ENCODE measurements around the gene GPRASP1. TPM values are rescaled to one million over a fixed set of nuclear protein-coding genes. Genes with fewer than 3 reads are reported as not detected.

Gene GPRASP1
- total and polyA plus RNA-seq, 4 donors = 0.51 to 3.8 (median 1.9) TPM

GRCh38 chrX:102684772-102685520, 33.7 kb downstream of the GPRASP1 start:
- peaks cover 0 to 11% (median 2%) of the 10 kb centered on the region in 4 donors for H3K9me3 ChIP-seq (ENCODE audit: control insufficient read depth in 4 of 4, low read length in 3 of 4)
- no peaks in the 10 kb centered on the region for H3K36me3 ChIP-seq (ENCODE audit: control insufficient read depth in 4 of 4, insufficient read depth in 3 of 4, low read depth in 1 of 4, low read length in 3 of 4)
- H3K4me1 ChIP-seq (ENCODE audit: control insufficient read depth in 4 of 4, insufficient read depth in 4 of 4, low read length in 3 of 4) = no peaks in the 10 kb centered on the region
- H3K4me3 ChIP-seq (ENCODE audit: low read depth in 1 of 3, low read length in 3 of 3) = no peak overlapping the region
- DNase-seq (ENCODE audit: low spot score) = no peak
- WGBS = 80% methylated on average over 2 of the region's 2 CpGs
- no peaks in the 10 kb centered on the region for H3K27me3 ChIP-seq (ENCODE audit: control insufficient read depth in 4 of 4, insufficient read depth in 4 of 4, low read length in 3 of 4)
- no peak overlapping the region for H3K27ac ChIP-seq (ENCODE audit: low read depth in 1 of 2, low read length in 2 of 2)
- TF ChIP-seq RAD21 (IDR thresholded peaks at IDR 0.05) (no peak), HNF4G (IDR thresholded peaks at IDR 0.05) (no peak)
- H3K9ac ChIP-seq (ENCODE audit: low read depth in 1 of 2, low read length in 2 of 2) = no peak overlapping the region

GRCh38 chrX:102694749-102695148, 43.5 kb downstream of the GPRASP1 start:
- TF ChIP-seq GABPA (IDR thresholded peaks at IDR 0.05 in 1 of 2, conservative IDR thresholded peaks at IDR 0.05 in 1 of 2) (no peak), MAX (IDR thresholded peaks at IDR 0.05) (no peak), TAF1 (conservative IDR thresholded peaks at IDR 0.05) (no peak), EGR1 (IDR thresholded peaks at IDR 0.05; ENCODE audit: low read depth in 2 of 2) (no peak), SP1 (IDR thresholded peaks at IDR 0.05) (no peak), CTCF (IDR thresholded peaks at IDR 0.05; ENCODE audit: low read depth, low read length, missing input control) (no peak), FOXA1 (IDR thresholded peaks at IDR 0.05) (no peak), HNF4A (conservative IDR thresholded peaks at IDR 0.05) (no peak), ATF3 (IDR thresholded peaks at IDR 0.05) (no peak), YY1 (IDR thresholded peaks at IDR 0.05) (no peak), NR2F2 (IDR thresholded peaks at IDR 0.05) (no peak), RAD21 (IDR thresholded peaks at IDR 0.05) (no peak), RXRA (IDR thresholded peaks at IDR 0.05) (no peak)
- no peak overlapping the region for H3K4me3 ChIP-seq (ENCODE audit: low read depth in 1 of 3, low read length in 3 of 3)
- no peak for DNase-seq (ENCODE audit: low spot score)

GRCh38 chrX:102696306-102696705, 45.0 kb downstream of the GPRASP1 start:
- H3K4me3 ChIP-seq (ENCODE audit: low read depth in 1 of 3, low read length in 3 of 3) = no peak overlapping the region
- no peaks in the 10 kb centered on the region for H3K9me3 ChIP-seq (ENCODE audit: control insufficient read depth in 4 of 4, low read length in 3 of 4)
- H3K27me3 ChIP-seq (ENCODE audit: control insufficient read depth in 4 of 4, insufficient read depth in 4 of 4, low read length in 3 of 4) = no peaks in the 10 kb centered on the region
- no peak for DNase-seq (ENCODE audit: low spot score)
- no peaks in the 10 kb centered on the region for H3K4me1 ChIP-seq (ENCODE audit: control insufficient read depth in 4 of 4, insufficient read depth in 4 of 4, low read length in 3 of 4)
- no peak overlapping the region for H3K9ac ChIP-seq (ENCODE audit: low read depth in 1 of 2, low read length in 2 of 2)
- no peaks in the 10 kb centered on the region for H3K36me3 ChIP-seq (ENCODE audit: control insufficient read depth in 4 of 4, insufficient read depth in 3 of 4, low read depth in 1 of 4, low read length in 3 of 4)
- no peak overlapping the region for H3K27ac ChIP-seq (ENCODE audit: low read depth in 1 of 2, low read length in 2 of 2)
- no peak for TF ChIP-seq REST (IDR thresholded peaks at IDR 0.05)

More at GRCh38 chrX:102694749-102695148, 43.5 kb downstream of the GPRASP1 start:
- no peaks in the 10 kb centered on the region for H3K27me3 ChIP-seq (ENCODE audit: control insufficient read depth in 4 of 4, insufficient read depth in 4 of 4, low read length in 3 of 4)
- H3K9me3 ChIP-seq (ENCODE audit: control insufficient read depth in 4 of 4, low read length in 3 of 4) = no peaks in the 10 kb centered on the region
- H3K27ac ChIP-seq (ENCODE audit: low read depth in 1 of 2, low read length in 2 of 2) = no peak overlapping the region
- 96% methylated on average over 3 of the region's 3 CpGs for WGBS
- H3K36me3 ChIP-seq (ENCODE audit: control insufficient read depth in 4 of 4, insufficient read depth in 3 of 4, low read depth in 1 of 4, low read length in 3 of 4) = no peaks in the 10 kb centered on the region
- H3K4me1 ChIP-seq (ENCODE audit: control insufficient read depth in 4 of 4, insufficient read depth in 4 of 4, low read length in 3 of 4) = no peaks in the 10 kb centered on the region
- no peak overlapping the region for H3K9ac ChIP-seq (ENCODE audit: low read depth in 1 of 2, low read length in 2 of 2)

Data from liver (tissue), 9 donors.